ENCODE measurements around the gene RPL37A.

DNA sequence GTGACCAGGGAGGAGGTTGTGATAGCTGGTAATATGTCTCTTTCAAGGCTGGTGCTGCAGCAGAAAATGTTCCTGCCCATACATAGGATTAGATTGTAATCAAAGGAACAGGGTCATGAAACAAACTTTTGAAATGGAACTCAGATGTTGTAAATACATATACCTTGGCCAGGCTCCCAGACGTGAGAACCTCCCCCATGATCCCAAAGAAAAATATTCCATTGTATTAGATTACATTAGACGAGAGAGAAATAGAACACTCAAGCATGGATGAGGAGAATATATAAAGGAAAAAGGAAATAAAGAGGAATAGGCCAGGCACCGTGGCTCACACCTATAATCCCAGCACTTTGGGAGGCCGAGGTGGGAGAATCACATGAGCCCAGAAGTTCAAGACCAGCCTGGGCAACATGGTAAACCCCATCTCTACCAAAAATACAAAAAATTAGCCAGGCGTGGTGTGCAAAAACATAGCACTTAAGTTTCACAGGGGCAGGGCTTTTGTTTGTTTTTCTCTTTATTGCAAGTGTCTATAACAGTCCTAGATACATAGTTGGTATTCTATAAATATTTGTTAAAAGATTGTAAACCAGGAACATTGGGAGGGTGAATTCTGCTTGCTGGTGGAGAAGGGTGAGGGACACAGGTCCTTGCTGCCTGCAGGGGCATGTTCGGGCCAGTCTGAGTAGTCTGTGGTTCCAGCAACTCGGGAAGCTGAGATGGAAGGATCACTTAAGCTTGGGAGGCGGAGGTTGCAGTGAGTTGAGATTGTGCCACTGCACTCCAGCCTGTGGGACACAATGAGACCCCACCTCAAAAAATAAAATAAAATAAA is 52.8 kb downstream of the RPL37A start:
- TF ChIP-seq, protein P1, sequence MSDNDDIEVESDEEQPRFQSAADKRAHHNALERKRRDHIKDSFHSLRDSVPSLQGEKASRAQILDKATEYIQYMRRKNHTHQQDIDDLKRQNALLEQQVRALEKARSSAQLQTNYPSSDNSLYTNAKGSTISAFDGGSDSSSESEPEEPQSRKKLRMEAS (IDR thresholded peaks at IDR 0.05), result no peak
- TF ChIP-seq, protein P2, sequence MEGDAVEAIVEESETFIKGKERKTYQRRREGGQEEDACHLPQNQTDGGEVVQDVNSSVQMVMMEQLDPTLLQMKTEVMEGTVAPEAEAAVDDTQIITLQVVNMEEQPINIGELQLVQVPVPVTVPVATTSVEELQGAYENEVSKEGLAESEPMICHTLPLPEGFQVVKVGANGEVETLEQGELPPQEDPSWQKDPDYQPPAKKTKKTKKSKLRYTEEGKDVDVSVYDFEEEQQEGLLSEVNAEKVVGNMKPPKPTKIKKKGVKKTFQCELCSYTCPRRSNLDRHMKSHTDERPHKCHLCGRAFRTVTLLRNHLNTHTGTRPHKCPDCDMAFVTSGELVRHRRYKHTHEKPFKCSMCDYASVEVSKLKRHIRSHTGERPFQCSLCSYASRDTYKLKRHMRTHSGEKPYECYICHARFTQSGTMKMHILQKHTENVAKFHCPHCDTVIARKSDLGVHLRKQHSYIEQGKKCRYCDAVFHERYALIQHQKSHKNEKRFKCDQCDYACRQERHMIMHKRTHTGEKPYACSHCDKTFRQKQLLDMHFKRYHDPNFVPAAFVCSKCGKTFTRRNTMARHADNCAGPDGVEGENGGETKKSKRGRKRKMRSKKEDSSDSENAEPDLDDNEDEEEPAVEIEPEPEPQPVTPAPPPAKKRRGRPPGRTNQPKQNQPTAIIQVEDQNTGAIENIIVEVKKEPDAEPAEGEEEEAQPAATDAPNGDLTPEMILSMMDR (IDR thresholded peaks at IDR 0.05; ENCODE audit: low read depth, low read length, missing input control), result no peak
- TF ChIP-seq RXRA (IDR thresholded peaks at IDR 0.05) (no peak), YY1 (IDR thresholded peaks at IDR 0.05) (no peak)

Measured in liver (tissue), 3 donors.